DND-41 (cell line): ENCODE measurements around the gene LPCAT1.
"Not testable (repeated sequence)": the region's sequence is repeated elsewhere in the genome, so short reads cannot be mapped to it uniquely, and the experiment has no call there.

Source experiments
- ATAC-seq: fragments of 200-7000 bp; cut with Tn5 transposase; 3 replicates; pipeline ENCODE4 v1.9.1; 2021; ENCODE audit warnings: low read depth; ENCODE audit not compliant: insufficient read depth
- DNase-seq: peaks from one replicate; pipeline ENCODE4 v3.0.0-alpha.2; 2020
- H2AFZ ChIP-seq: 2 replicates; pipeline ENCODE4 v1.6.0; 2012; ENCODE audit warnings: low read depth, low read length
- H3K27ac ChIP-seq: 2 replicates; pipeline ENCODE4 v1.5.1; 2012; ENCODE audit warnings: low read length, inconsistent platforms
- H3K27me3 ChIP-seq: fragments of 200-600 bp; sonication (generic); 2 replicates; pipeline ENCODE4 v1.6.0; 2012; ENCODE audit warnings: low read length, mild to moderate bottlenecking, inconsistent platforms; ENCODE audit not compliant: insufficient read depth, poor library complexity
- H3K36me3 ChIP-seq: 2 replicates; pipeline ENCODE4 v1.5.1; 2012; ENCODE audit warnings: low read length, inconsistent platforms; ENCODE audit not compliant: insufficient read depth
- H3K4me1 ChIP-seq: 2 replicates; pipeline ENCODE4 v1.5.1; 2012; ENCODE audit warnings: mild to moderate bottlenecking, low read length; ENCODE audit not compliant: insufficient read depth
- H3K4me2 ChIP-seq: 2 replicates; pipeline ENCODE4 v1.6.0; 2012; ENCODE audit warnings: mild to moderate bottlenecking, moderate library complexity, low read length, inconsistent platforms; ENCODE audit not compliant: insufficient read depth
- H3K4me3 ChIP-seq, 2 experiments: fragments of 200-600 bp in 1 of 2; shearing (Covaris generic) in 1 of 2; 2 replicates each; pipeline ENCODE4 v1.5.1; 2012 to 2016; ENCODE audit warnings: inconsistent platforms in 2 of 2, low read length in 2 of 2, mild to moderate bottlenecking in 2 of 2, low read depth in 1 of 2, moderate library complexity in 1 of 2
- H3K79me2 ChIP-seq: 2 replicates; pipeline ENCODE4 v1.6.0; 2012; ENCODE audit warnings: low read length, inconsistent platforms; ENCODE audit not compliant: insufficient read depth
- H3K9ac ChIP-seq: 2 replicates; pipeline ENCODE4 v1.6.0; 2012; ENCODE audit warnings: low read depth, mild to moderate bottlenecking, inconsistent platforms, low read length, moderate library complexity
- H3K9me3 ChIP-seq: 2 replicates; pipeline ENCODE4 v1.5.1; 2012; ENCODE audit warnings: low read length, moderate library complexity, mild to moderate bottlenecking, inconsistent platforms; ENCODE audit not compliant: insufficient read depth, severe bottlenecking
- H4K20me1 ChIP-seq: 2 replicates; pipeline ENCODE4 v1.6.0; 2012; ENCODE audit warnings: low read length; ENCODE audit not compliant: insufficient read depth
- CTCF ChIP-seq: IDR thresholded peaks from 2 replicates; pipeline ENCODE4 v1.5.1; 2012; ENCODE audit warnings: borderline replicate concordance, low read length, moderate library complexity, mild to moderate bottlenecking; ENCODE audit not compliant: poor library complexity, severe bottlenecking; ENCODE audit errors: extremely low read depth
- EZH2 ChIP-seq: IDR thresholded peaks from 3 replicates; pipeline ENCODE4 v1.6.1; 2012; ENCODE audit warnings: borderline replicate concordance, low read depth, mild to moderate bottlenecking, moderate library complexity, low read length, inconsistent platforms; ENCODE audit not compliant: severe bottlenecking

Gene LPCAT1

GRCh38 chr5:1562599-1562998 is 38.8 kb upstream of the LPCAT1 start:
- Histone ChIP-seq H3K79me2 (no peaks in the 10 kb centered on the region), H4K20me1 (peaks cover 3% of the 10 kb centered on the region; the same call in 1 of the 2 replicates), H3K4me2 (no peak overlapping the region), H3K9me3 (no peaks in the 10 kb centered on the region), H3K4me3 (no peak overlapping the region), H3K27ac (no peak overlapping the region), H3K27me3 (no peaks in the 10 kb centered on the region), H3K36me3 (peaks cover 14% of the 10 kb centered on the region), H3K4me1 (no peaks in the 10 kb centered on the region), H3K9ac (no peak overlapping the region), H2AFZ (no peak overlapping the region)
- no peak for DNase-seq
- ATAC-seq = no peak
- TF ChIP-seq CTCF = no peak
- no peak for TF ChIP-seq EZH2

GRCh38 chr5:1561402-1561929 is 37.7 kb upstream of the LPCAT1 start:
- no peak overlapping the region for H3K9ac ChIP-seq
- no peak for ATAC-seq
- no peaks in the 10 kb centered on the region for H3K9me3 ChIP-seq
- TF ChIP-seq CTCF (no peak), EZH2 (no peak)
- H3K4me2 ChIP-seq = no peak overlapping the region
- no peak overlapping the region for H3K4me3 ChIP-seq
- H3K27ac ChIP-seq = no peak overlapping the region
- peaks cover 10% of the 10 kb centered on the region for H3K36me3 ChIP-seq
- peaks cover 3% of the 10 kb centered on the region; the same call in 1 of the 2 replicates for H4K20me1 ChIP-seq
- H3K27me3 ChIP-seq = no peaks in the 10 kb centered on the region
- no peak for DNase-seq
- no peaks in the 10 kb centered on the region for H3K4me1 ChIP-seq
- no peak overlapping the region for H2AFZ ChIP-seq
- H3K79me2 ChIP-seq = no peaks in the 10 kb centered on the region

- H3K4me2 ChIP-seq, H3K4me3 ChIP-seq, ATAC-seq, H3K27ac ChIP-seq, H3K4me1 ChIP-seq, H3K27me3 ChIP-seq, H3K79me2 ChIP-seq, H3K9me3 ChIP-seq, H2AFZ ChIP-seq, H4K20me1 ChIP-seq, H3K36me3 ChIP-seq, H3K9ac ChIP-seq, DNase-seq: not testable (repeated sequence)
These were observed 36.7 kb upstream of the LPCAT1 start for GRCh38 chr5:1560499-1560898.

- no peak overlapping the region for H2AFZ ChIP-seq
- ATAC-seq (no peak), DNase-seq (no peak)
- H3K36me3 ChIP-seq = no peaks in the 10 kb centered on the region
- no peak overlapping the region for H3K9ac ChIP-seq
- H3K79me2 ChIP-seq = no peaks in the 10 kb centered on the region
- H3K9me3 ChIP-seq = no peaks in the 10 kb centered on the region
- H3K4me3 ChIP-seq = no peak overlapping the region
- no peaks in the 10 kb centered on the region for H3K27me3 ChIP-seq
- no peak overlapping the region for H3K4me2 ChIP-seq
- H4K20me1 ChIP-seq = no peaks in the 10 kb centered on the region
- H3K4me1 ChIP-seq = no peaks in the 10 kb centered on the region
- no peak for TF ChIP-seq EZH2
- no peak for TF ChIP-seq CTCF
- H3K27ac ChIP-seq = no peak overlapping the region
These were observed 35.2 kb upstream of the LPCAT1 start for GRCh38 chr5:1558944-1559343.
